Gastroesophageal sphincter (tissue), 4 donors: Measurements from ENCODE around the gene SMARCC1. TPM values are rescaled to one million over a fixed set of nuclear protein-coding genes. Genes with fewer than 3 reads are reported as not detected.

ENCODE experiments used
- ATAC-seq: fragments of 150-250 bp; one replicate; pipeline ENCODE4 v1.9.1; 2016; ENCODE audit warnings: mild to moderate bottlenecking, moderate library complexity
- H3K27ac ChIP-seq, 4 donors: fragments of 200-600 bp; sonication (generic) in 3 of 4; 1 replicate in 3 of 4; 2 replicates in 1 of 4; pipeline ENCODE4 v1.5.1; 2016 to 2019
- H3K27me3 ChIP-seq: fragments of 200-600 bp; sonication (generic); one replicate; pipeline ENCODE4 v1.5.1; 2019
- H3K36me3 ChIP-seq, 2 donors: fragments of 200-600 bp; sonication (generic); one replicate each; pipeline ENCODE4 v1.5.1; 2019; ENCODE audit warnings: control low read depth in 1 of 2
- H3K4me1 ChIP-seq, 3 donors: fragments of 200-600 bp; sonication (generic); 1 replicate in 2 of 3; 2 replicates in 1 of 3; pipeline ENCODE4 v1.5.1; 2016 to 2019; ENCODE audit warnings: control low read depth in 2 of 3
- H3K4me3 ChIP-seq, 2 donors: fragments of 200-600 bp; sonication (generic); one replicate each; pipeline ENCODE4 v1.5.1; 2019; ENCODE audit warnings: mild to moderate bottlenecking in 1 of 2, moderate library complexity in 1 of 2
- H3K9me3 ChIP-seq, 3 donors: fragments of 200-600 bp; sonication (generic); one replicate each; pipeline ENCODE4 v1.5.1; 2017 to 2019; ENCODE audit warnings: control low read depth in 2 of 3
- EP300 ChIP-seq: sonication (generic); formaldehyde crosslinking; IDR thresholded peaks from one replicate; pipeline ENCODE4 v1.6.1; 2017; ENCODE audit warnings: antibody characterized with exemption, mild to moderate bottlenecking
- POLR2A ChIP-seq, 2 donors: fragments of 450-650 bp; IDR thresholded peaks; one replicate each; pipeline ENCODE4 v1.6.1; 2017; ENCODE audit warnings: antibody characterized with exemption in 2 of 2, mild to moderate bottlenecking in 2 of 2, moderate library complexity in 1 of 2
- POLR2AphosphoS5 ChIP-seq: sonication (generic); formaldehyde crosslinking; IDR thresholded peaks from one replicate; pipeline ENCODE4 v1.6.1; 2017; ENCODE audit warnings: antibody characterized with exemption
- WGBS, 2 donors: methylation state at CpG; one replicate each; pipeline ENCODE4 v1.1.5; 2018; ENCODE audit warnings: low coverage in 1 of 2; 5-methylcytosine and 5-hydroxymethylcytosine counted together
- total RNA-seq, 4 donors: library from RNA; depleted of rRNA; stranded (reverse); fragments of >200 nt; gene quantifications; one replicate each; pipeline ENCODE4 v1.1.0, GENCODE V29; 2016
- TF ChIP-seq, protein P1 (sequence below), 4 experiments: fragments of 200-600 bp in 2 of 4; fragments of 450-650 bp in 2 of 4; sonication (generic) in 1 of 4; IDR thresholded peaks; one replicate each; pipeline ENCODE4 v1.5.1; 2017 to 2019; ENCODE audit warnings: antibody characterized with exemption in 4 of 4, mild to moderate bottlenecking in 2 of 4, moderate library complexity in 2 of 4

Gene SMARCC1
- total RNA-seq, 4 donors from 2014 or later: 38.5 to 68.2 (median 49.1) TPM

DNA sequence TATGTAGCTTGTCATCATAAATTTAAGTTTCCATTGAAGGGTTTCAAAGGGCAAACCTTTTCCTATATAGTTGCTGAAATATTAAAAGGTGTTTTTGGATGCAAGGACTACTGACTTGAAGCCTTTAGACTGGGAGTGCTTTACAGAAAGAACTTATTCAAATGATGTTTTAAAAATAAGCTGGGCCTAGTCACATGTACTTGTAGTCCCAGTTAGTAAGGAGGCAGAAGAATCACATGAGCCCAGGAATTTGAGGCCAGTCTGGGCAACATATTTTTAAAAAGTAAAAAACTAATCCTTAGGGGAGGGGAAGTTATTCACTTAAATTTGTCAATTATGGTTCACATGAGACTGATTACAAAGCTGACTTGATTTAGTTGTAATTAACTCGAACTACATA lies 65.0 kb downstream of the SMARCC1 start:
- Histone ChIP-seq H3K9me3 (no peaks in the 10 kb centered on the region), H3K27ac (no peak overlapping the region), H3K4me1 (peaks cover 0 to 6% (median 0%) of the 10 kb centered on the region in 3 donors), H3K27me3 (no peaks in the 10 kb centered on the region), H3K4me3 (no peak overlapping the region), H3K36me3 (peaks cover 2 to 67% of the 10 kb centered on the region in 2 donors)
- no peak for TF ChIP-seq POLR2A (IDR thresholded peaks at IDR 0.05)
- no peak for TF ChIP-seq POLR2AphosphoS5
- TF ChIP-seq EP300: no peak
- TF ChIP-seq, protein P1, sequence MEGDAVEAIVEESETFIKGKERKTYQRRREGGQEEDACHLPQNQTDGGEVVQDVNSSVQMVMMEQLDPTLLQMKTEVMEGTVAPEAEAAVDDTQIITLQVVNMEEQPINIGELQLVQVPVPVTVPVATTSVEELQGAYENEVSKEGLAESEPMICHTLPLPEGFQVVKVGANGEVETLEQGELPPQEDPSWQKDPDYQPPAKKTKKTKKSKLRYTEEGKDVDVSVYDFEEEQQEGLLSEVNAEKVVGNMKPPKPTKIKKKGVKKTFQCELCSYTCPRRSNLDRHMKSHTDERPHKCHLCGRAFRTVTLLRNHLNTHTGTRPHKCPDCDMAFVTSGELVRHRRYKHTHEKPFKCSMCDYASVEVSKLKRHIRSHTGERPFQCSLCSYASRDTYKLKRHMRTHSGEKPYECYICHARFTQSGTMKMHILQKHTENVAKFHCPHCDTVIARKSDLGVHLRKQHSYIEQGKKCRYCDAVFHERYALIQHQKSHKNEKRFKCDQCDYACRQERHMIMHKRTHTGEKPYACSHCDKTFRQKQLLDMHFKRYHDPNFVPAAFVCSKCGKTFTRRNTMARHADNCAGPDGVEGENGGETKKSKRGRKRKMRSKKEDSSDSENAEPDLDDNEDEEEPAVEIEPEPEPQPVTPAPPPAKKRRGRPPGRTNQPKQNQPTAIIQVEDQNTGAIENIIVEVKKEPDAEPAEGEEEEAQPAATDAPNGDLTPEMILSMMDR (IDR thresholded peaks at IDR 0.05): no peak
- 88 to 90% methylated on average over 1 of the region's 1 CpG for WGBS, 2 donors
- no peak for ATAC-seq

DNA sequence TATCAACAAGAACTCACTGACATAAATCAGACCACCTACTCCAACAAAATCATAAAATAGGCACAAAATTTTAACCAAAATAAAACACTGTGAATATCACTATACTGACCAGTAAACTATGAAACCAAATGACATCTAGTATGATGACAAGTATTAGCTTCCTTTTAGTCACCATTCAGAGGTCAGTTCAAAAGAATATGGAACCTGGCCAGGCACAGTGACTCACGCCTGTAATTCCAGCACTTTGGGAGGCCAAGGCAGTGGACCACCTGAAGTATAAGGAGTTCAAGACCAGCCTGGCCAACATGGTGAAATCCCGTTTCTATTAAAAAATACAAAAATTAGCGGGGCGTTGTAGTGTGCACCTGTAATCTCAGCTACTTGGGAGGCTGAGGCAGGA lies 65.8 kb downstream of the SMARCC1 start:
- Histone ChIP-seq H3K4me3 (no peak overlapping the region), H3K9me3 (no peaks in the 10 kb centered on the region), H3K27me3 (no peaks in the 10 kb centered on the region), H3K4me1 (peaks cover 0 to 6% (median 0%) of the 10 kb centered on the region in 3 donors), H3K27ac (no peak overlapping the region), H3K36me3 (peaks cover 2 to 75% of the 10 kb centered on the region in 2 donors)
- 75 to 82% methylated on average over 4 of the region's 4 CpGs for WGBS, 2 donors
- TF ChIP-seq POLR2AphosphoS5 (no peak), POLR2A (IDR thresholded peaks at IDR 0.05) (no peak), EP300 (no peak)
- TF ChIP-seq, protein P1 (IDR thresholded peaks at IDR 0.05): no peak
- ATAC-seq: no peak

DNA sequence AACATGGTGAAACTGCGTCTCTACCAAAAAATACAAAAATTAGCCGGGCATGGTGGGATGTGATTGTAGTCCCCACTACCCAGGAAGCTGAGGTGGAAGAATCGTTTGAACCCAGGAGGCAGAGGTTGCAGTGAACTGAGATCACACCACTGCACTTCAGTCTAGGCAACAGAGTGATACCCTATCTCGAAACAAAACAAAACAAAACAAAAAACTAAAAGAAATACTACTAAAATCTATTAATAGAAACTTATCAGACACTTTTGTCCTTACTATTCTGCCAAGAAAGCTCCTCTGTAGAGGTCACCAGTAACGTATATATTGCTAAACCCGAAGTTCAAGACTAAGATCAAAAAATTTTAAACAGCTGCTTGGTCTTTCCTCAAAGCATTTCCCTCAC lies 67.1 kb downstream of the SMARCC1 start:
- peaks cover 0 to 6% (median 0%) of the 10 kb centered on the region in 3 donors for H3K4me1 ChIP-seq
- H3K27me3 ChIP-seq: no peaks in the 10 kb centered on the region
- TF ChIP-seq EP300 (no peak), POLR2A (IDR thresholded peaks at IDR 0.05) (no peak), POLR2AphosphoS5 (no peak)
- TF ChIP-seq, protein P1 (IDR thresholded peaks at IDR 0.05): no peak
- 79 to 87% methylated on average over 4 to 6 of the region's 6 CpGs for WGBS, 2 donors
- peaks cover 9 to 77% of the 10 kb centered on the region in 2 donors for H3K36me3 ChIP-seq
- ATAC-seq: no peak
- H3K9me3 ChIP-seq: no peaks in the 10 kb centered on the region
- no peak overlapping the region for H3K27ac ChIP-seq
- no peak overlapping the region for H3K4me3 ChIP-seq

DNA sequence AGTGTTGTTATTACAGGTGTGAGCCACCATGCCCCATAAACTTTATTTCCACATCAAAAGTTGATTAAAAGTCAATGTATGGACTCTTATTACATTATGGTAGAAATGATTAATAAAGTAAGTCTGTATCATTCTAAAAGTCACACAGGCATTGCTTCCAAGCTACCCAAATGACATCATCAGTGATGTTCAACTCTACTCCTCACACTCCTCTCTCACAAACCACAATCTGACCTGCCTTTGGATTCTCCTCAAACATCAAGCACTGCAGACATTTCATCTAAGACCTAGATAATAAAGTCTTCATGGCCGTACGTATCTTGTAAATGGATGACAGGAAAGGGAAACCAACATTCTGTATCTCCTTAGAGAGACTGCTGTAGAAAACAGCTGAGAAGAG lies 68.0 kb downstream of the SMARCC1 start:
- peaks cover 0 to 6% (median 0%) of the 10 kb centered on the region in 3 donors for H3K4me1 ChIP-seq
- peaks cover 9 to 77% of the 10 kb centered on the region in 2 donors for H3K36me3 ChIP-seq
- 83% methylated on average over 2 of the region's 2 CpGs; no CpG with 5 or more reads in 1 of the 2 donors for WGBS, 2 donors
- ATAC-seq: no peak
- no peaks in the 10 kb centered on the region for H3K27me3 ChIP-seq
- no peak overlapping the region for H3K4me3 ChIP-seq
- H3K27ac ChIP-seq: no peak overlapping the region
- no peaks in the 10 kb centered on the region for H3K9me3 ChIP-seq
- TF ChIP-seq EP300 (no peak), POLR2A (IDR thresholded peaks at IDR 0.05) (no peak)

DNA sequence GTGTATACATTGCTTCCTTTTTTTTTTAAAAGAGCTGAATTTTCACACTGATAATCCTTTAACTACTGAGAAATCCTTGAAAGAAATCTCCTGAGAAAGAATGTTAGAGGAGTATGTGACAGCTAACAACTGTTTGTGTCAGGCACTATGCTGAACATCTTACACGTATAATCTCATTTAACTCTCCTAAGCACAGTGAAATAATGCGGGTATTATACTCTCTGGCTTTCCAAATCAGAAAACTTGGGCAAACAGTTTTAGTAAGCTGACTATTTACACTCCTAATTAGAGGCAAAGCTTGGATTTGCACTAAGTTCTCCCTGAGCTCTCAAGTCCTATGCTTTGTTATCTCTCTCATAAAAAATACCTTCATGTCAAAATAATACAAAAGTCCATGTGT lies 69.3 kb downstream of the SMARCC1 start:
- H3K4me3 ChIP-seq: no peak overlapping the region
- peaks cover 0 to 6% (median 0%) of the 10 kb centered on the region in 3 donors for H3K4me1 ChIP-seq
- no peak for ATAC-seq
- 78 to 84% methylated on average over 2 of the region's 2 CpGs for WGBS, 2 donors
- H3K36me3 ChIP-seq: peaks cover 9 to 77% of the 10 kb centered on the region in 2 donors
- H3K27ac ChIP-seq: no peak overlapping the region
- TF ChIP-seq, protein P1 (IDR thresholded peaks at IDR 0.05): no peak
- TF ChIP-seq POLR2A (IDR thresholded peaks at IDR 0.05): no peak
- no peak for TF ChIP-seq EP300
- no peak for TF ChIP-seq POLR2AphosphoS5
- no peaks in the 10 kb centered on the region for H3K9me3 ChIP-seq
- H3K27me3 ChIP-seq: no peaks in the 10 kb centered on the region
